HCT116 (cell line): ENCODE data around the gene SMARCA5.

Experiments used
- CEBPB ChIP-seq: IDR thresholded peaks from 2 replicates; pipeline ENCODE4 v1.6.1; 2012; ENCODE audit warnings: low read depth
- CTCF ChIP-seq, 3 experiments: fragments of 200-600 bp in 1 of 3; sonication (generic) in 1 of 3; IDR thresholded peaks in 2 of 3; conservative IDR thresholded peaks in 1 of 3; 2 replicates each; pipeline ENCODE4 v1.5.1; 2012 to 2017; ENCODE audit warnings: low read depth in 2 of 3, low read length in 2 of 3, antibody characterized with exemption in 1 of 3, borderline replicate concordance in 1 of 3, control low read depth in 1 of 3, mild to moderate bottlenecking in 1 of 3, mixed read lengths in 1 of 3, mixed run types in 1 of 3, moderate library complexity in 1 of 3; ENCODE audit not compliant: insufficient read depth in 1 of 3
- ELF1 ChIP-seq: IDR thresholded peaks from 2 replicates; pipeline ENCODE4 v1.6.1; 2012; ENCODE audit warnings: low read depth, borderline replicate concordance
- EZH2 ChIP-seq: fragments of 200-600 bp; sonication (generic); IDR thresholded peaks from 2 replicates; pipeline ENCODE4 v1.6.1; 2017; ENCODE audit warnings: antibody characterized with exemption, mixed run types
- FOSL1 ChIP-seq: IDR thresholded peaks from 2 replicates; pipeline ENCODE4 v1.6.1; 2012; ENCODE audit warnings: low read depth
- POLR2A ChIP-seq: IDR thresholded peaks from 2 replicates; pipeline ENCODE4 v1.7.0; 2011; ENCODE audit warnings: borderline replicate concordance; ENCODE audit not compliant: insufficient read depth, insufficient read length; ENCODE audit errors: extremely low read depth
- POLR2AphosphoS5 ChIP-seq: IDR thresholded peaks from 2 replicates; pipeline ENCODE4 v1.6.1; 2011; ENCODE audit warnings: mild to moderate bottlenecking, low read depth, low read length, moderate library complexity
- REST ChIP-seq: IDR thresholded peaks from 2 replicates; pipeline ENCODE4 v1.6.1; 2012; ENCODE audit warnings: low read depth
- ZBTB33 ChIP-seq: IDR thresholded peaks from 2 replicates; pipeline ENCODE4 v1.6.1; 2011; ENCODE audit warnings: mild to moderate bottlenecking, low read length, moderate library complexity; ENCODE audit not compliant: insufficient replicate concordance; ENCODE audit errors: extremely low read depth

- TF ChIP-seq POLR2A (no peak), ELF1 (no peak), CTCF (IDR thresholded peaks at IDR 0.05 in 2 of 3, conservative IDR thresholded peaks at IDR 0.05 in 1 of 3; ENCODE audit: borderline replicate concordance in 1 of 3, insufficient read depth in 1 of 3, low read depth in 2 of 3, low read length in 2 of 3) (no peak), FOSL1 (no peak), POLR2AphosphoS5 (no peak), CEBPB (no peak), ZBTB33 (no peak), EZH2 (no peak), REST (no peak)
These were observed 86.3 kb downstream of the SMARCA5 start for GRCh38 chr4:143599827-143600226.
